Measurements from ENCODE around the gene JOSD1.
"Not testable (repeated sequence)": the region's sequence is repeated elsewhere in the genome, so short reads cannot be mapped to it uniquely, and the experiment has no call there.

The JOSD1 gene

GRCh38 chr22:38675833-38676232 is 24.9 kb downstream of the JOSD1 start:
- no peak for DNase-seq

GRCh38 chr22:38674888-38675287 is 25.9 kb downstream of the JOSD1 start:
- DNase-seq: no peak

GRCh38 chr22:38657045-38657909 is 43.5 kb downstream of the JOSD1 start:
- DNase-seq: no peak

- DNase-seq: peak; percentile 81
Measured at GRCh38 chr22:38656256-38657044, 44.3 kb downstream of the JOSD1 start, which contains the start of the genes CBY1 and FAM227A. Gene CBY1, plus strand, starts transcription at chr22:38656638. Its CDS starts 11,417 bp downstream, at chr22:38668055. Gene FAM227A, minus strand, starts transcription at chr22:38656392. Its CDS starts 6,224 bp downstream, at chr22:38650168.

- DNase-seq: peak; percentile 8
Measured at GRCh38 chr22:38655519-38656255, 45.1 kb downstream of the JOSD1 start.

GRCh38 chr22:38653741-38654140 is 47.0 kb downstream of the JOSD1 start:
- no peak for DNase-seq

GRCh38 chr22:38652859-38653258 is 47.9 kb downstream of the JOSD1 start:
- no peak for DNase-seq

GRCh38 chr22:38649841-38650522 is 50.8 kb downstream of the JOSD1 start:
- DNase-seq: no peak

GRCh38 chr22:38645430-38645829 is 55.3 kb downstream of the JOSD1 start:
- DNase-seq: no peak

- not testable (repeated sequence) for DNase-seq
Measured at GRCh38 chr22:38644245-38644644, 56.5 kb downstream of the JOSD1 start.

GRCh38 chr22:38641476-38642040 is 59.2 kb downstream of the JOSD1 start:
- DNase-seq: no peak

GRCh38 chr22:38638728-38639127 is 62.0 kb downstream of the JOSD1 start:
- no peak for DNase-seq

- DNase-seq: no peak
Measured at GRCh38 chr22:38638216-38638615, 62.5 kb downstream of the JOSD1 start.
